HCT116 (cell line): ENCODE results near the gene SLC35F3. TPM values are rescaled to one million over a fixed set of nuclear protein-coding genes. Genes with fewer than 3 reads are reported as not detected.

Experiments used
- ATAC-seq: fragments of 200-7000 bp; cut with Tn5 transposase; 2 replicates; pipeline ENCODE4 v1.9.1; 2020; ENCODE audit warnings: mild to moderate bottlenecking, moderate library complexity
- BruUV-seq: library from RNA; stranded (reverse); fragments of 400-500 nt; replicated peaks from 2 replicates; lab custom pipeline; 2021; lab: Mats Ljungman, UMichigan
- CTCF ChIA-PET: fragments of 300-600 bp; sonication (Branson Sonifier 250); formaldehyde crosslinking; loops from one replicate; lab custom pipeline; 2021; ENCODE audit warnings: antibody characterized with exemption; lab: Charles Lee
- POLR2A ChIA-PET: fragments of 300-600, 350-600 bp; sonication (Branson Sonifier 250); formaldehyde crosslinking; loops from one replicate; lab custom pipeline; 2021; ENCODE audit warnings: antibody characterized with exemption; lab: Charles Lee
- RAD21 ChIA-PET, 2 experiments: fragments of 300-600 bp; sonication (Branson Sonifier 250); formaldehyde crosslinking; loops; one replicate each; lab custom pipeline; 2023; ENCODE audit warnings: low total read pairs in 2 of 2; ENCODE audit not compliant: uncharacterized antibody in 2 of 2, unreplicated experiment in 2 of 2, low non-redundant PET in 1 of 2; lab: Charles Lee
- DNase-seq: peaks from one replicate; pipeline ENCODE4 v3.0.0-alpha.2; 2010; ENCODE audit warnings: low read depth, low spot score
- H2AFZ ChIP-seq: fragments of 200-600 bp; shearing (Covaris generic), sonication (generic); 2 replicates; pipeline ENCODE4 v1.6.1; 2017; ENCODE audit warnings: low read depth, mixed run types, mixed read lengths, antibody characterized with exemption, low read length; ENCODE audit not compliant: poor library complexity, severe bottlenecking
- H3K27ac ChIP-seq: 2 replicates; pipeline ENCODE4 v1.5.1; 2012; ENCODE audit warnings: low read depth, low read length
- H3K27me3 ChIP-seq: fragments of 200-600 bp; sonication (generic); 2 replicates; pipeline ENCODE4 v1.6.1; 2016; ENCODE audit warnings: mixed run types, low read length, mixed read lengths; ENCODE audit not compliant: insufficient read depth
- H3K36me3 ChIP-seq, 2 experiments: fragments of 200-500 bp in 1 of 2; fragments of 200-600 bp in 1 of 2; sonication (Bioruptor generic) in 1 of 2; sonication (generic) in 1 of 2; 2 replicates each; pipeline versions ENCODE4 v1.5.1 to v1.6.1; 2014 to 2016; ENCODE audit warnings: low read length in 2 of 2, inconsistent platforms in 1 of 2, mixed read lengths in 1 of 2, mixed run types in 1 of 2; ENCODE audit not compliant: insufficient read depth in 2 of 2, control insufficient read depth in 1 of 2
- H3K4me1 ChIP-seq, 2 experiments: fragments of 200-600 bp in 1 of 2; sonication (generic) in 1 of 2; 2 replicates each; pipeline versions ENCODE4 v1.5.1 to v1.6.1; 2012 to 2017; ENCODE audit warnings: low read length in 2 of 2, inconsistent platforms in 1 of 2, mild to moderate bottlenecking in 1 of 2, mixed read lengths in 1 of 2, mixed run types in 1 of 2, moderate library complexity in 1 of 2; ENCODE audit not compliant: insufficient read depth in 2 of 2, control insufficient read depth in 1 of 2
- H3K4me2 ChIP-seq: fragments of 200-600 bp; sonication (generic); 2 replicates; pipeline ENCODE4 v1.6.1; 2017; ENCODE audit warnings: mixed run types, low read length, mixed read lengths
- H3K4me3 ChIP-seq, 2 experiments: fragments of 200-600 bp in 1 of 2; sonication (generic) in 1 of 2; replicated peaks in 1 of 2; 2 replicates each; pipeline ENCODE4 v1.5.1; 2011 to 2016; ENCODE audit warnings: low read length in 2 of 2, control low read depth in 1 of 2, low read depth in 1 of 2, mild to moderate bottlenecking in 1 of 2, mixed read lengths in 1 of 2, mixed run types in 1 of 2
- H3K79me2 ChIP-seq: fragments of 200-600 bp; sonication (generic); 2 replicates; pipeline ENCODE4 v1.6.1; 2017; ENCODE audit warnings: mild to moderate bottlenecking, mixed run types, low read length, moderate library complexity, mixed read lengths; ENCODE audit not compliant: insufficient read depth
- H3K9ac ChIP-seq: fragments of 200-600 bp; sonication (generic); 2 replicates; pipeline ENCODE4 v1.6.1; 2016; ENCODE audit warnings: low read length, mixed read lengths
- H3K9me2 ChIP-seq: fragments of 200-600 bp; sonication (generic), shearing (Covaris generic); 2 replicates; pipeline ENCODE4 v1.6.1; 2017; ENCODE audit warnings: mixed run types, mild to moderate bottlenecking, moderate library complexity; ENCODE audit not compliant: insufficient read depth
- H3K9me3 ChIP-seq, 2 experiments: fragments of 200-500 bp in 1 of 2; fragments of 200-600 bp in 1 of 2; sonication (Bioruptor generic) in 1 of 2; sonication (generic) in 1 of 2; 2 replicates each; pipeline ENCODE4 v1.6.1; 2014 to 2017; ENCODE audit warnings: low read length in 2 of 2, mixed read lengths in 2 of 2, inconsistent platforms in 1 of 2, low read depth in 1 of 2, mild to moderate bottlenecking in 1 of 2, mixed run types in 1 of 2, moderate library complexity in 1 of 2; ENCODE audit not compliant: control insufficient read depth in 1 of 2, insufficient read depth in 1 of 2
- H4K20me1 ChIP-seq: fragments of 200-600 bp; sonication (generic), shearing (Covaris generic); 2 replicates; pipeline ENCODE4 v1.6.1; 2017; ENCODE audit warnings: mixed run types, mild to moderate bottlenecking, moderate library complexity; ENCODE audit not compliant: insufficient read depth
- ATF3 ChIP-seq: IDR thresholded peaks from 2 replicates; pipeline ENCODE4 v1.6.1; 2012
- CBX3 ChIP-seq: IDR thresholded peaks from 2 replicates; pipeline ENCODE4 v1.6.1; 2012; ENCODE audit warnings: low read depth
- EGR1 ChIP-seq: IDR thresholded peaks from 2 replicates; pipeline ENCODE4 v1.6.1; 2012; ENCODE audit warnings: low read depth
- ELF1 ChIP-seq: IDR thresholded peaks from 2 replicates; pipeline ENCODE4 v1.6.1; 2012; ENCODE audit warnings: low read depth, borderline replicate concordance
- EZH2phosphoT487 ChIP-seq: fragments of 200-600 bp; IDR thresholded peaks from 2 replicates; pipeline ENCODE4 v1.6.1; 2018; ENCODE audit warnings: antibody characterized with exemption, borderline replicate concordance
- JUND ChIP-seq: IDR thresholded peaks from 2 replicates; pipeline ENCODE4 v1.6.1; 2012
- MAX ChIP-seq: IDR thresholded peaks from 2 replicates; pipeline ENCODE4 v1.6.1; 2012
- POLR2A ChIP-seq: IDR thresholded peaks from 2 replicates; pipeline ENCODE4 v1.7.0; 2011; ENCODE audit warnings: borderline replicate concordance; ENCODE audit not compliant: insufficient read depth, insufficient read length; ENCODE audit errors: extremely low read depth
- POLR2AphosphoS5 ChIP-seq: IDR thresholded peaks from 2 replicates; pipeline ENCODE4 v1.6.1; 2011; ENCODE audit warnings: mild to moderate bottlenecking, low read depth, low read length, moderate library complexity
- RAD21 ChIP-seq: IDR thresholded peaks from 2 replicates; pipeline ENCODE4 v1.6.1; 2012; ENCODE audit warnings: low read depth, mild to moderate bottlenecking
- REST ChIP-seq: IDR thresholded peaks from 2 replicates; pipeline ENCODE4 v1.6.1; 2012; ENCODE audit warnings: low read depth
- SIN3A ChIP-seq: IDR thresholded peaks from 2 replicates; pipeline ENCODE4 v1.6.1; 2012; ENCODE audit warnings: low read depth
- SRF ChIP-seq: IDR thresholded peaks from 2 replicates; pipeline ENCODE4 v1.6.1; 2012; ENCODE audit warnings: low read depth
- TCF7L2 ChIP-seq: IDR thresholded peaks from 2 replicates; pipeline ENCODE4 v1.7.0; 2011; ENCODE audit warnings: borderline replicate concordance, inconsistent platforms; ENCODE audit not compliant: insufficient read depth, insufficient read length; ENCODE audit errors: extremely low read depth
- YY1 ChIP-seq: IDR thresholded peaks from 2 replicates; pipeline ENCODE4 v1.6.1; 2011; ENCODE audit warnings: low read length, low read depth, moderate library complexity, mild to moderate bottlenecking; ENCODE audit not compliant: insufficient replicate concordance; ENCODE audit errors: extremely low read depth
- intact Hi-C: fragments of 100-400 bp; cut with micrococcal nuclease; formaldehyde crosslinking; loops from 2 replicates; pipeline ENCODE4 v1.10.0; 2022
- total RNA-seq: library from RNA; stranded (reverse); gene quantifications from one replicate; pipeline ENCODE4 v1.2.1, GENCODE V29; 2021; ENCODE audit not compliant: unreplicated experiment
- TF ChIP-seq, protein P1 (sequence below), 3 experiments: fragments of 200-600 bp in 1 of 3; sonication (generic) in 1 of 3; IDR thresholded peaks in 2 of 3; conservative IDR thresholded peaks in 1 of 3; 2 replicates each; pipeline ENCODE4 v1.5.1; 2012 to 2017; ENCODE audit warnings: low read depth in 2 of 3, low read length in 2 of 3, antibody characterized with exemption in 1 of 3, borderline replicate concordance in 1 of 3, control low read depth in 1 of 3, mild to moderate bottlenecking in 1 of 3, mixed read lengths in 1 of 3, mixed run types in 1 of 3, moderate library complexity in 1 of 3; ENCODE audit not compliant: insufficient read depth in 1 of 3

SLC35F3 gene
- total RNA-seq, 1 experiment from 2014 or later, result 6.4 TPM

DNA sequence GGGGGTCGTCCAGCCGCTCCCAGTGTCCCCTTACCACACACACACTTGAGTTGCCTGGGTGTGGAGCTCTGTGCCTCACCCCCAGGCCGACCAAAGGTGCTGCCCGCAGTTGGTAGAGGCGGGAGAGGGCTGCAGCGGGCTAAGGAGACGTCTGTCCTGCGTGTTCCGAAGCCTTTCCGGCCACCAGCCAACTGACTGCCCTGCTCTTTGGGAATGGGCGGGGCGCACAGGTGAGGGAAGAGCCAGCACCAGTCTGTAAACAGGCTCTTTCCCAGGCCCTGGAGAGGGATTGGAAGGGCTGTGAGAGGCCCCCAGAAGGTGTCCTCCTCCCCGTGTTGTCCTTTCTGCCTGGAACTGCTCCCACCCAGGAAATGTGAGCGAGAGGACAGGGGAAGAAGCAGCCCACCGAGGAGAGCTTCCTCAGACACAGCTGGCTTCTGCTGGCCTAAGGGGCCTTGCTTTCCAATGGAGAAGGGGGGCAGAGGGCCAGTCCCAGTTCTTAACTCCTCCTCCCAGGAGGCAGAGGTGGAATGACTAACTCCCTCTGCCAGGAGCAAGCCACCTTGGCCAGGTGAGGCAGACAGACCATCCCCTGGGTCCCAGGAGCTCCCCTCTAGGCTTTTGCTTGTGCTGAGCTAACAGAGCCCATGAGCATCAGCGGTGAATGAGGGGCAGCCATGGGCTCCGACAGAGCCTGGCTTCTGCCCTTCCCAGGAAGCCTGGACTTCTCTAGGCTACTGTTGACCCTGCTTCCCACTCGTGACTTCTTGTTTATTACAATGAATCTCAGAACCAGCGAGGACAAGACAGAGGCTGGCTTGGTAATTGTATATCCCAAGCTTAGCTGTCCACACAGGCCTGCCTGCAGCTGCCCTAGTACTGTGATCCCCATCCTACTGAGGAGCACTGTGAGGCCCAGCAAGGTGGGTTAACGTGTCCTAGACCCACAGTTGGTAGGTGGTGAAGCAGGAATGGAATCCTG, 310.7 kb downstream of the SLC35F3 start:
- no peaks in the 10 kb centered on the region for H3K9me3 ChIP-seq
- H3K36me3 ChIP-seq, result no peaks in the 10 kb centered on the region
- H3K9me2 ChIP-seq, result no peaks in the 10 kb centered on the region
- DNase-seq (no peak), ATAC-seq (no peak)
- BruUV-seq, result no TSS peak
- H3K4me2 ChIP-seq, result no peak overlapping the region
- no peaks in the 10 kb centered on the region for H3K79me2 ChIP-seq
- RAD21 ChIA-PET, result no interaction called here
- no peaks in the 10 kb centered on the region for H3K27me3 ChIP-seq
- H3K4me1 ChIP-seq, result no peaks in the 10 kb centered on the region
- H3K27ac ChIP-seq, result no peak overlapping the region
- intact Hi-C loops, result no loop called here
- no peak overlapping the region for H2AFZ ChIP-seq
- POLR2A ChIA-PET, result no interaction called here
- H3K4me3 ChIP-seq, result no peak overlapping the region
- H3K9ac ChIP-seq, result no peak overlapping the region
- TF ChIP-seq EZH2phosphoT487 (no peak), EGR1 (no peak), JUND (no peak), ATF3 (no peak), YY1 (no peak), RAD21 (no peak), ELF1 (no peak), POLR2AphosphoS5 (no peak), POLR2A (no peak), SIN3A (no peak), CBX3 (no peak), REST (no peak), TCF7L2 (no peak), SRF (no peak), MAX (no peak)
- TF ChIP-seq, protein P1, sequence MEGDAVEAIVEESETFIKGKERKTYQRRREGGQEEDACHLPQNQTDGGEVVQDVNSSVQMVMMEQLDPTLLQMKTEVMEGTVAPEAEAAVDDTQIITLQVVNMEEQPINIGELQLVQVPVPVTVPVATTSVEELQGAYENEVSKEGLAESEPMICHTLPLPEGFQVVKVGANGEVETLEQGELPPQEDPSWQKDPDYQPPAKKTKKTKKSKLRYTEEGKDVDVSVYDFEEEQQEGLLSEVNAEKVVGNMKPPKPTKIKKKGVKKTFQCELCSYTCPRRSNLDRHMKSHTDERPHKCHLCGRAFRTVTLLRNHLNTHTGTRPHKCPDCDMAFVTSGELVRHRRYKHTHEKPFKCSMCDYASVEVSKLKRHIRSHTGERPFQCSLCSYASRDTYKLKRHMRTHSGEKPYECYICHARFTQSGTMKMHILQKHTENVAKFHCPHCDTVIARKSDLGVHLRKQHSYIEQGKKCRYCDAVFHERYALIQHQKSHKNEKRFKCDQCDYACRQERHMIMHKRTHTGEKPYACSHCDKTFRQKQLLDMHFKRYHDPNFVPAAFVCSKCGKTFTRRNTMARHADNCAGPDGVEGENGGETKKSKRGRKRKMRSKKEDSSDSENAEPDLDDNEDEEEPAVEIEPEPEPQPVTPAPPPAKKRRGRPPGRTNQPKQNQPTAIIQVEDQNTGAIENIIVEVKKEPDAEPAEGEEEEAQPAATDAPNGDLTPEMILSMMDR (IDR thresholded peaks at IDR 0.05 in 2 of 3, conservative IDR thresholded peaks at IDR 0.05 in 1 of 3; ENCODE audit: borderline replicate concordance in 1 of 3, insufficient read depth in 1 of 3, low read depth in 2 of 3, low read length in 2 of 3), result no peak
- CTCF ChIA-PET, result no interaction called here
- no peaks in the 10 kb centered on the region for H4K20me1 ChIP-seq
